ENCODE measurements around the gene TMEM239. TPM values are rescaled to one million over a fixed set of nuclear protein-coding genes. Genes with fewer than 3 reads are reported as not detected.

TMEM239 gene
- total RNA-seq, 1 donor from 2014 or later = not detected

GRCh38 chr20:2851086-2851485 is 34.9 kb downstream of the TMEM239 start:
- H3K36me3 ChIP-seq = no peaks in the 10 kb centered on the region
- no peaks in the 10 kb centered on the region for H3K27me3 ChIP-seq
- H3K27ac ChIP-seq = no peak overlapping the region
- no peaks in the 10 kb centered on the region for H3K9me3 ChIP-seq
- intact Hi-C loops (cut with DNase I) = no loop called here
- no peak for TF ChIP-seq CTCF (IDR thresholded peaks at IDR 0.05)
- H3K4me1 ChIP-seq = no peaks in the 10 kb centered on the region
- DNase-seq (ENCODE audit: low spot score in 2 of 2) = peak in 1 of 2 donors; percentile 50
- H3K4me3 ChIP-seq = no peak overlapping the region

GRCh38 chr20:2858591-2858990 is 42.4 kb downstream of the TMEM239 start:
- H3K9me3 ChIP-seq = no peaks in the 10 kb centered on the region
- H3K36me3 ChIP-seq = peaks cover 29 to 33% of the 10 kb centered on the region in 2 donors
- no peaks in the 10 kb centered on the region for H3K27me3 ChIP-seq
- no peak for DNase-seq (ENCODE audit: low spot score in 2 of 2)
- no peak for TF ChIP-seq CTCF (IDR thresholded peaks at IDR 0.05)
- intact Hi-C loops (cut with DNase I) = no loop called here
- H3K27ac ChIP-seq = no peak overlapping the region
- H3K4me3 ChIP-seq = no peak overlapping the region
- H3K4me1 ChIP-seq = no peaks in the 10 kb centered on the region

- H3K4me3 ChIP-seq = no peak overlapping the region
- no peak for DNase-seq (ENCODE audit: low spot score in 2 of 2)
- intact Hi-C loops (cut with DNase I) = no loop called here
- H3K9me3 ChIP-seq = no peaks in the 10 kb centered on the region
- H3K27me3 ChIP-seq = no peaks in the 10 kb centered on the region
- no peaks in the 10 kb centered on the region for H3K4me1 ChIP-seq
- no peak for TF ChIP-seq CTCF (IDR thresholded peaks at IDR 0.05)
- H3K27ac ChIP-seq = no peak overlapping the region
- H3K36me3 ChIP-seq = peaks cover 37 to 43% of the 10 kb centered on the region in 2 donors
Observed at GRCh38 chr20:2859330-2860121, 43.4 kb downstream of the TMEM239 start.

GRCh38 chr20:2864626-2865025 is 48.5 kb downstream of the TMEM239 start:
- Histone ChIP-seq H3K4me3 (no peak overlapping the region), H3K27ac (no peak overlapping the region), H3K9me3 (no peaks in the 10 kb centered on the region), H3K4me1 (no peaks in the 10 kb centered on the region), H3K27me3 (no peaks in the 10 kb centered on the region), H3K36me3 (peaks cover 58 to 62% of the 10 kb centered on the region in 2 donors)
- TF ChIP-seq CTCF (IDR thresholded peaks at IDR 0.05) = no peak
- intact Hi-C loops (cut with DNase I) = no loop called here
- no peak for DNase-seq (ENCODE audit: low spot score in 2 of 2)

DNA sequence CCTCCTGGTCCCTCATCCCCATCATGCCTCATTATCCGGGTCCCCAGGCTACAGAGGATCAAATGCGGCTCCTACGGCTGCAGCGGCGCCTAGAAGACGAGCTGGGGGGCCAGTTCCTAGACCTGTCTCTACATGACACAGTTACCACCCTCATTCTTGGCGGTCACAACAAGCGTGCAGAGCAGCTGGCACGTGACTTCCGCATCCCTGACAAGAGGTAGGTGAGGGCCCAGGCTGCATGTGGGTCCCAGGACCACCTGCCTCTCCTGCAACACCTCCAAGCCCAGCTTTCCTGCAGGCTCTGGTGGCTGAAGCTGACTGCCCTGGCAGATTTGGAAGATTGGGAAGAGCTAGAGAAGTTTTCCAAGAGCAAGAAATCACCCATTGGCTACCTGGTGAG is 48.9 kb downstream of the TMEM239 start:
- no peak for DNase-seq (ENCODE audit: low spot score in 2 of 2)
- H3K36me3 ChIP-seq = peaks cover 58 to 62% of the 10 kb centered on the region in 2 donors
- no peak for TF ChIP-seq CTCF (IDR thresholded peaks at IDR 0.05)
- no peaks in the 10 kb centered on the region for H3K27me3 ChIP-seq
- H3K4me1 ChIP-seq = no peaks in the 10 kb centered on the region
- intact Hi-C loops (cut with DNase I) = no loop called here
- no peak overlapping the region for H3K27ac ChIP-seq
- no peak overlapping the region for H3K4me3 ChIP-seq
- no peaks in the 10 kb centered on the region for H3K9me3 ChIP-seq

Data from ascending aorta (tissue), 2 donors.